Stimulated activated CD8-positive, alpha-beta memory T cell treated with anti-CD3 and anti-CD28 coated beads, Interleukin-15, amount 100 ng/mL, for 24 hours (primary cell): ENCODE measurements around the gene SENP8.
"Not testable (repeated sequence)": the region's sequence is repeated elsewhere in the genome, so short reads cannot be mapped to it uniquely, and the experiment has no call there.

Source experiments
- DNase-seq: peaks from one replicate; pipeline ENCODE4 v3.0.0-alpha.2; 2020; ENCODE audit warnings: low read depth

Gene SENP8

DNA sequence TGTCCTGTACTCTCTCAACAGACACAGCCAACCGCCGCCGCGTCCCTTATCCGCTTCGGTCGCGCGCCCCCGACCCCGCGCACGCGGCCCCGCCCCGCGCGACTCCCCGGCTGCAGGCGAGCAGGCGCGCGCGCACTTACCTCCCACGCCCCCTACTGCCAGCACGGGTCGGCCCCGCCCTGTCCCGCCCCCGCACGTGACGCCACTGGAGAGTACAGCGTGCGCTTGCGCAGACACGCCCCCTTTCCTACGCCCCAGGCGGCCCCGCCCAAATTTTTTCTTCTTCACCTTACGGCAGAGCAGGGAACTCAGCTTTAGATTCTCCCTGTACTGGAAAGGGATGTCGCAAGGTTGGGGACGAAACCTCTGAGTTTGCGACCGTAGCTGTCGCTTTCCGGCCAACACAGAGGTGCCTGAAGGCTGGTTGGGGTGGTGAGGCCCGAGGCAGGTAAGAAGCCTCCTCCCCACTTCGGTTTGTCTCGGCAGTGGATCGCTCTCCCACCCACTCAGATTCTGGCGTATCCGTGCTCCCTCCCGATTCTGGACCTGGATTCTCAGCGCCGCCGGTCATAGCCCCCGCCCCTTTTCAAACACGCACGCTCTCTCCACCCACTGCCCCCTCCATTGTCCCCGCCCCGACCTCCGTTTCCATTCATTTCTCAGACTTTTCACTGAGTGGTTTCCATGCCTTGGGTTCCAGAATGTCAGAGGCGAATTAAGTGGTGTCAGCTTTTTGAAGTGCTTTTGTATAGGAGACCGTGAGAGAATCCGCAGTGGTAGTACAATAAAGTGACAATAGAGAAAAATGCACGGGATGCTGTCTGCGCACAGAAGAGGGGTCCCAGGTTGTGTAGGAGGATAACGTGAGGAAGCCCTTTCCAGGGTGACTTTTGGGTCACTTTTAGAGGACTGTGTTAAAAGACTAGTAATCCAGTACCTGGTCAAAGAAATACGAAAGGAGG is at the start of gene SENP8, which contains the start of gene MYO9A:
TSS of gene SENP8 (plus strand) at position 387 of the 962 bp plus-strand sequence. CDS start 21,221 bp downstream, outside the sequence.
TSS of gene MYO9A (minus strand) at position 134 of the 962 bp plus-strand sequence. CDS start 71,587 bp downstream, outside the sequence.
- peak; percentile 100 for DNase-seq

GRCh38 chr15:72068856-72069255 is 49.3 kb upstream of the SENP8 start:
- no peak for DNase-seq

DNA sequence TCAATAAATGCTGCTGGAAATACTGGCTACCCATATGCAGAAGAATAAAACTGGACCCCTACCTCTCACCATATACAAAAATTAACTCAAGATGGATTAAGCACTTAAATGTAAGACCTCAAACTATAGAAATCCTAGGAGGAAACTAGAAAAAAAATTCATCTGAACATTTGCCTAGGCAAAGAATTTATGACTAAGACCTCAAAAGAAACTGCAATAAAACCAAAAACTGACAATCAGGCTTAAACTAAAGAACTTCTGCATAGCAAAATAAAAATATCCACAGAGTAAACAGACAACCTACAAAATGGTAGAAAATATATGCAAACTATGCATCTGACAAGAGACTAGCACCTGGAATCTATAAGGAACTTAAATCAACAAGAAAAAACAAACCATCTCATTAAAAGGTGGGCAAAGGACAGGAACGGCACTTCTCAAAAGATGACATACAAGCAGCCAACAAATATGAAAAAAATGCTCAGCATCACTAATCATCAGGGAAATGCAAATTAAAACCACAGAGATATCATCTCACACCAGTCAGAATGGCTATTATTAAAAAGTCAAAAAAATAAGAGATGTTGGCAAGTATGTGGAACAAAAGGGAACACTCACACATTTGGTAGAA is 47.3 kb upstream of the SENP8 start:
- DNase-seq = no peak

DNA sequence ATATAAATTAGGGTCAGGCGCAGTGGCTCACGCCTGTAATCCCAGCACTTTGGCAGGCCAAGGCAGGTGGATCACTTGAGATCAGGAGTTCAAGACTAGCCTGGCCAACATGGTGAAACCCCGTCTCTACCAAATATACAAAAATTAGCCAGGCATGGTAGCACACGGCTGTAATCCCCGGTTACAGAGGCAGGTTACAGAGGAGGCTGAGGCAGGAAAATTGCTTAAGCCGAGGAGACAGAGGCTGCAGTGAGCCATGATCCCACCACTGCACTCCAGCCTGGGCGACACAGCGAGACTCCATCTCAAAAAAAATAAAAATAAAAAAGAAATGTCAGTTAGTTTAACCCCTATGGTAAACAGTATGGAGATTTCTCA is 46.8 kb upstream of the SENP8 start:
- not testable (repeated sequence) for DNase-seq

GRCh38 chr15:72074335-72075060 is 43.7 kb upstream of the SENP8 start:
- DNase-seq = no peak

GRCh38 chr15:72077950-72078349 is 40.3 kb upstream of the SENP8 start:
- no peak for DNase-seq

DNA sequence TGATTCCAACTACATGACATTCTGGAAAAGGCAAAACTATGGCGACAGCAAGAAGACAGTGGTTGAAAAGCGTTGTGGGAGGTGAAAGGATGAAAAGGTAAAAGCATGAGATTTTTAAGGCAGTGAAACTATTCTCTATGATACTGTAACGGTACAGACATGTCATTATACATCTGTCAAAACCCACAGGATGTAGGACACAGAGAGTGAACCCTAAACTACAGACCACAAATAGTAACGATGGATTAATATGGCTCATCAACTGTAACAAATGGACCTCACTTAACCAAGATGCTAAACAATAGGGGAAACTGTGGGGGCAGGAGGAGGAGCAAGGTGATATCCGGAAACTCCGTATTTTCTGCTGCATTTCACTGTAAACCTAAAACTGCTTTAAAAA is 39.3 kb upstream of the SENP8 start:
- DNase-seq = no peak

DNA sequence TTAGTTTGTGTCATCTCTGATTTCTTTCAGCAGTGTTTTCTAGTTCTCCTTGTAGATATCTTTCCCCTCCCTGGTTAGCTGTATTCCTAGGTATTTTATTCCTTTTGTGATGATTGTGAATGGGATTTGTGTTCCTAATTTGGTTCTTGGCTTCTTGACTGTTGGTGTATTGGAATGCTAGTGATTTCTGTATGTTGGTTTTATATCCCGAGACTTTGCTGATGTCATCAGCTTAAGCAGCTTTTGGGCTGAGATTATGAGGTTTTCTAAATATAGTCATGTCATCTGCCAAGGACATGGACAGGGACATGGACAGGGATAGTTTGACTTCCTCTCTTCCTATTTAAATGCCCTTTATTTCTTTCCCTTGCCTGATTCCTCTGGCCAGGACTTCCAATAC is 36.0 kb upstream of the SENP8 start:
- DNase-seq = no peak

DNA sequence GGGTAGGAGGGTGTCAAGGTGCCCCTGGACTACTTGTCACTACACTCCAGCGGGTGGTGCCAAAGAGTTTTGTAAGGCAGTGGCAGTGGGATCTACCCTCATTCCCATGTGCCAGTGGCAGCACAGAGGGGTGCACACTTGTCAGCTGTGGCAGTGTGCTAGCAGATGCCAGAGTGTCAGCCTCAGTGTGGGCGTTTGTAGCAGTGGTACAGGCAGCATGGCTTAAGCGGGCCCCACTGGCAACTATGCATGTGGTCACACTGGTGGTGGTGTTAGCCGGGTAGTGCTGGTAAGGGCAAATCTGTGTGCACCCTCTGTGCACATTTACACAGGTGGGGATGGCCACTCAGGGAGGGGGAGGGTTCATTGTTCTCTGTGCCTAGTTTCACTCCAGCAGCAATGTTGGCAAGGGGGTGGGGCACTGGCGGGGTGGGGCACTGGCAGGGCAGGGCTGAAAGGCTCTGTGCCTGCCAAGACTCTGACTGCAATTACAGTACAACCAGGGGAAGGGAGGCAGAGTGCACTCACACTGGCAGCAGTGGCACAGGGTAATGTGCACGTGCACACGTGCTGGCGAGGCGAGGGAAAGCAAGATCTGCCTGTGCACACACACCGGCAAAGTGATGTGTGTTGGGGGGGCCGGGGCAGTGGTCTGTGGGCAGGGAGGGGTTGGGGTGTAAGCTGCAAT is 32.0 kb upstream of the SENP8 start:
- DNase-seq = no peak

DNA sequence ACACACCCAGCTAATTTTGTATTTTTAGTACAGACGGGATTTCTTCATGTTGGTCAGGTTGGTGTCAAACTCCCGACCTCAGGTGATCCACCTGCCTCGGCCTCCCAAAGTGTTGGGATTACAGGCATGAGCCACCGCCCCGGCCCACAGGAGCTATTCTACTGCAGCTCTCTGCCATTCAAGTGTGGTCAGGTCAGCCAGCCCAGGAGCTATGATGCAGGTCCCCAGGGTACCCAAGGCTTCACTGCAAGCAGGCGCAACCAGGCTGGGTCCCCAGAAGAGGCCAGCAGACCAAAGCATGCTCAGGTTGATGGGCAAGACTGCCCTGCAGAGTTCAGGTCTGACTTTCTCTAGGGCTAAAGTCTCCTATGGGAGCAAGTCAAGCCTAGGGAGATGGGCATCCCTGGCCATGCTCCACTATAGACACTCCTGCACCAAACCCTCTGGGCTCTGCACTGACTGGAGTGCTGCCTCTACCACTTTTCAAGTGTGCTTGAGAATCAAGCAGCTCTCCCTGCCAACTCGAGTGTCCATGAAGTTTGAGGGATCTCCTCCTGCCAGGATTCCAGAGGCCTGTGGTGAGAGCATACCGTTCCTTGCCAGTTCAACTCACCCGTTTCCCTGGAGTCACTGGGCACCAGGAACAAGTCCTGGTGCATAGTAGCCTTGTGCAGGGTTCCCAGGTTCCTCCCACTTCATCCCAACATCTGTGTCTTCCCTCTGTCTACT is 31.1 kb upstream of the SENP8 start:
- DNase-seq = no peak

DNA sequence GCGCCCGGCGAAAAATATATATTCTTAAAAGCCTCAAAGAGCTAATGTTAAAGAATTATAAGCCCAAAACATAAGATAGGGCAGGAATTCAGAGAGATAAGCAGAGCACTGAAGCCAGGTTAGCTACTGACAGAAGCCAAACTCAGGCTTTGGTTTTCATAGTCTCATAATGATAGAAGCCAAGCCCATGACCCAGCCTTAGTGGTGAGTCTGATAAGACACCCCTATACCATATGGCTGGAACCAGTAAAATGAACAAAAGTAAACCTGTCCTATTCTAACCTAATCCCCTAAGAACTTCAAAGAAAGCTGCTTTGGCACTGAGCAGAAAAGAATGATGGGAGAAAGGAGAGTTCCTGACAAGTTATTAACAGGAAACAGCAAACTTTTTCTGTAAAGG is 26.2 kb upstream of the SENP8 start:
- DNase-seq = no peak

- no peak for DNase-seq
These were observed 25.5 kb upstream of the SENP8 start for GRCh38 chr15:72092691-72093090.

- DNase-seq = no peak
These were observed 21.4 kb upstream of the SENP8 start for GRCh38 chr15:72096796-72097195.

DNA sequence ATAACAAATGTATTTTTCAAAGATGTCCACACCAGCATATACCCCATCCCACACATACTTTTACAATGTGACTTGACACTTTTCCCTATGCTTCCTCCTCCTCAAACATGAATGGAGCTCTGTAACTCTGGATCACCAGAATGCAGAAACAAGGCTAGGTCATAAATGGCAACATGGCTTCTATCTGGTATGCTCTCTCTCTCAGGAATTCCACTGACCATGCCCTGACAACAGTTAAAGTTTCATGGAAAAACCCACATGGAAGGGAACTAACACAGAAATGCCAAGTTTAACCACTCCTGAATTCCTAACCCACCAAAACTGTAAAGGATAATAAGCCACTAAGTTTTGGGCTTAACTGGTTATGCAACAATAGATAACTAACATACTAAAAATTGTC is 20.2 kb upstream of the SENP8 start:
- no peak for DNase-seq

DNA sequence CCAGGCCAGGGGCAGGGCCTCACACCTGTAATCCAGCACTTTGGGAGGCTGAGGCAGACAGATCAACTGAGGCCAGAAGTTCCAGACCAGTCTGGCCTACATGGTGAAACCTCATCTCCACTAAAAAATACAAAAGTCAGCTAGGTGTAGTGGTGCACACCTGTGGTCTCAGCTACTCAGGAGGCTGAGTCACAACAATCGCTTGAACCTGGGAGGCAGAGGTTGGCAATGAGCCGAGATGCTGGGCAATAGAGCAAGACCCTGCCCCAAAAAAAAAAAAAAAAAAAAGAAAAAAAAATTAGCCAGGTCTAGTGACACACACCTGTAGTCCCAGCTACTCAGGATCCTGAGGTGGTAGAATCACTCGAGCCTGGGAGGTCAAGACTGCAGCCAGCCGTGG is 19.0 kb upstream of the SENP8 start:
- no peak for DNase-seq

GRCh38 chr15:72100551-72100950 is 17.7 kb upstream of the SENP8 start:
- DNase-seq = not testable (repeated sequence)

DNA sequence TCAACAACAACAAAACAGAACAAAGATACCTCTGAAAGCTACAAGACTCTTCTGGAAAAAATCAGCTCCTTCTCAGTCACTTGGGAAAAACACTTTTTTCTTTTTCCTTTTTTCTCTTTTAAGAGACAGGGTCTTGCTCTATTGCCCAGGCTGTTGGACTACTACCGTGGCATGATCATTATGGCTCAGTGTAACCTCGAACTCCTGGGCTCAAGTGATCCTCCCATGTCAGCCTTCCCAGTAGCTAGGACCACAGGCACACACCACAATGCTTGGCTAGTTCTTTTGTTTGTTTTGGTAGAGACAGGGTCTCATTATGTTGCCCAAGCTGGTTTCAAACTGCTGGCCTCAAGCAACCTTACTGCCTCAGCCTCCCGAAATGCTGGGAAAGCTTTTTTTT is 13.1 kb upstream of the SENP8 start:
- no peak for DNase-seq

DNA sequence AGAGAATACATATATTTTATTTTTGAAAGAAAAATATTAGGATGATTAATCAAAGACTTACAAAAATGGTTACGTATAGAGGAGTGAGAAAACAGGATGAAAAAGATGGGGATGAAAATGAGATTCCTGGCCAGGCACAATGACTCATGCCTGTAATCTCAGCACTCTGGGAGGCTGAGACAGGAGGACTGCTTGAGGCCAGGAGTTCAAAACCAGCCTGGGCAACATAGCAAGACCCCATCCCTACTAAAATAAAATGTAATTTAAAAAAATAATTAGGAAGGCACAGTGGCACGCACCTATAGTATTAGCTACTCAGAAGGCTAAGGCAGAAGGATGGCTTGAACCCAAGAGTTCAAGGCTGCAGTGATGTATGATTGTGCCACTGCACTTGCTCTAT is 12.1 kb upstream of the SENP8 start:
- DNase-seq = no peak

- no peak for DNase-seq
These were observed 7.8 kb upstream of the SENP8 start for GRCh38 chr15:72110355-72110754.

DNA sequence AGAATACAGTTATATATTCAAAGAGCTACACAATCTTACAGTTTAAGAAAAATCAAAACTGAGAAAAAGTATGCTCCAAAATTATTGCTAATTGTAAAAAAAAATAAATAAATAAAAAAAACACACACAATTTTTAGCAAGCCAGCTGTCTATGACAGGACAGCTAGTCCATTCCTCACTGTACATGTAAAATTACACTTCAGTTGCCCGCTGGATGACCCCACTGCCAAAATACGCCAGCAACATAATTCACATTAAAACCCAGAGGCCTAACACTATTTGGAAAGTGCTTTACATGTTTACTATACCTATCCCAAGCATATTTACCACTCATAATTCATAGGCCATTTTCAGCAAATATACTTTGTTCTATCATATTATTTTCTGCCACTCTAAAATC is 6.1 kb upstream of the SENP8 start:
- no peak for DNase-seq

DNA sequence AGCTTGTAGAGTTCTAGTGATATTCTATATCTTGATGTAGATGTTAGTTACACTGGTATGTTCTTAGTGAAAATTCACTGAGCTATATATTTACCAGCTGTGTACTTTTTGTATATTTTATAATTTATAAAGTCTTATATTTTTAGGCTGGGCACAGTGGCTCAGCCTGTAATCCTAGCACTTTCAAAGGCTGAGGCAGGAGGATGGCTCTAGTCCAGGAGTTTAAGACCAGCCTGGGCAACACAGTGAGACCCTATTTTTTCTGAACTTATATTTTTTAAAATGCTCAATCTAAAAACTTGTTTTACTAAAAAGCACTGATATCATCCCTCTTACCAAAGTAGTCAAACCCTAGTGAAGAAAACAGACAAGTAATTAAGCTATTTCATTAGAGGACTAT is 5.4 kb upstream of the SENP8 start:
- no peak for DNase-seq
